ENCODE results near the gene SLC25A52. TPM values are rescaled to one million over a fixed set of nuclear protein-coding genes. Genes with fewer than 3 reads are reported as not detected.

Gene SLC25A52
- total RNA-seq, 1 donor from 2014 or later = not detected

GRCh38 chr18:31778391-31778950, 17.8 kb upstream of the SLC25A52 start:
- intact Hi-C loops (cut with DNase I) = no loop called here
- H3K4me1 ChIP-seq = no peaks in the 10 kb centered on the region
- no peak overlapping the region for H3K27ac ChIP-seq
- TF ChIP-seq POLR2AphosphoS5 (IDR thresholded peaks at IDR 0.05; ENCODE audit: insufficient read depth in 1 of 2, low read depth in 1 of 2) (no peak), POLR2A (IDR thresholded peaks at IDR 0.05) (no peak)
- TF ChIP-seq, protein P1, sequence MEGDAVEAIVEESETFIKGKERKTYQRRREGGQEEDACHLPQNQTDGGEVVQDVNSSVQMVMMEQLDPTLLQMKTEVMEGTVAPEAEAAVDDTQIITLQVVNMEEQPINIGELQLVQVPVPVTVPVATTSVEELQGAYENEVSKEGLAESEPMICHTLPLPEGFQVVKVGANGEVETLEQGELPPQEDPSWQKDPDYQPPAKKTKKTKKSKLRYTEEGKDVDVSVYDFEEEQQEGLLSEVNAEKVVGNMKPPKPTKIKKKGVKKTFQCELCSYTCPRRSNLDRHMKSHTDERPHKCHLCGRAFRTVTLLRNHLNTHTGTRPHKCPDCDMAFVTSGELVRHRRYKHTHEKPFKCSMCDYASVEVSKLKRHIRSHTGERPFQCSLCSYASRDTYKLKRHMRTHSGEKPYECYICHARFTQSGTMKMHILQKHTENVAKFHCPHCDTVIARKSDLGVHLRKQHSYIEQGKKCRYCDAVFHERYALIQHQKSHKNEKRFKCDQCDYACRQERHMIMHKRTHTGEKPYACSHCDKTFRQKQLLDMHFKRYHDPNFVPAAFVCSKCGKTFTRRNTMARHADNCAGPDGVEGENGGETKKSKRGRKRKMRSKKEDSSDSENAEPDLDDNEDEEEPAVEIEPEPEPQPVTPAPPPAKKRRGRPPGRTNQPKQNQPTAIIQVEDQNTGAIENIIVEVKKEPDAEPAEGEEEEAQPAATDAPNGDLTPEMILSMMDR (IDR thresholded peaks at IDR 0.05) = no peak
- H3K4me3 ChIP-seq = no peak overlapping the region
- no peaks in the 10 kb centered on the region for H3K36me3 ChIP-seq
- H3K9me3 ChIP-seq = no peaks in the 10 kb centered on the region
- DNase-seq (ENCODE audit: extremely low spot score in 2 of 2) = no peak
- no peaks in the 10 kb centered on the region for H3K27me3 ChIP-seq

DNA sequence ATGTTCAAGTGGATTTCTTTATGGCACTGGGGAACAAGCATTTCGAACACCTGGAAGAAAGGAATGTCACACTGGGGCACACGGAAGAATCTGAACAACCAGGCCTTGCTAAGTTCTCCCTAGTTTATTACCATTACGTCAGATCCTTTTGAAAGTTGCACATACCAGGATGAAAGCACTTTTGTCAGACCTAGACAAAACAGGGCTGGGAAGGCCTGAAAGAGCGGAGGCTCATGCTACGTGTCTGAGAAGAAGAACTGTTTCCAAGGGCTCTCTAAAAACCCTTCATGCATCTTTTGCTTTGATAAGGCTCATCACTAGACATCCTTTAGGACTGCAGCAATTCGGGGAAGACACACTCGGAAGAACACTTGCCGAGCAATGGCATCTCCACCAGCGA, 15.4 kb upstream of the SLC25A52 start:
- Histone ChIP-seq H3K4me1 (no peaks in the 10 kb centered on the region), H3K4me3 (no peak overlapping the region), H3K27ac (no peak overlapping the region), H3K36me3 (no peaks in the 10 kb centered on the region), H3K27me3 (no peaks in the 10 kb centered on the region), H3K9me3 (no peaks in the 10 kb centered on the region)
- intact Hi-C loops (cut with DNase I) = no loop called here
- TF ChIP-seq, protein P1 (IDR thresholded peaks at IDR 0.05) = no peak
- TF ChIP-seq POLR2A (IDR thresholded peaks at IDR 0.05) (no peak), POLR2AphosphoS5 (IDR thresholded peaks at IDR 0.05; ENCODE audit: insufficient read depth in 1 of 2, low read depth in 1 of 2) (no peak)
- DNase-seq (ENCODE audit: extremely low spot score in 2 of 2) = no peak

DNA sequence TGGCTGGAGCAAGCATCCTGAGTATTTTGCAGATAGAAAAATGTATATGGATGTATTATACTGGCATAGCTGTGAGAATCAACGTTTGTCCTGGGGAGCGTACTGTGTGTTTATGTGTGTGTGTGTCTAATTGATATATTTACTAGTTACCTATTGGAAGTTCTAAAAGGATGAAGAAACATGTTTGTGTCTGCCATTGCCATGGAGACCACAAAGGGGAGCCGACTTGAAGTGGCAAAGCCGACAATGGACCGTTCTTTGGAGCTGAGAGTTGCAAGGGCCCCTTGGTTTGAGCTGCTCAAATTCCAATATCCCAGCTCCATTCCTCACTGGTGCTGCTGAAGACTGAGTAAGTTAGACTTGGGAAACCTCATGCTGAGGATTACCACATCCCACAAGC, 14.3 kb upstream of the SLC25A52 start:
- Histone ChIP-seq H3K4me1 (no peaks in the 10 kb centered on the region), H3K27me3 (no peaks in the 10 kb centered on the region), H3K36me3 (no peaks in the 10 kb centered on the region), H3K27ac (no peak overlapping the region), H3K9me3 (no peaks in the 10 kb centered on the region), H3K4me3 (no peak overlapping the region)
- TF ChIP-seq POLR2AphosphoS5 (IDR thresholded peaks at IDR 0.05; ENCODE audit: insufficient read depth in 1 of 2, low read depth in 1 of 2) = no peak
- TF ChIP-seq POLR2A (IDR thresholded peaks at IDR 0.05) = no peak
- TF ChIP-seq, protein P1 (IDR thresholded peaks at IDR 0.05) = no peak
- DNase-seq (ENCODE audit: extremely low spot score in 2 of 2) = no peak
- intact Hi-C loops (cut with DNase I) = no loop called here

GRCh38 chr18:31774477-31774785, 13.8 kb upstream of the SLC25A52 start:
- H3K27me3 ChIP-seq = no peaks in the 10 kb centered on the region
- H3K27ac ChIP-seq = no peak overlapping the region
- TF ChIP-seq, protein P1 (IDR thresholded peaks at IDR 0.05) = no peak
- TF ChIP-seq POLR2A (IDR thresholded peaks at IDR 0.05) (no peak), POLR2AphosphoS5 (IDR thresholded peaks at IDR 0.05; ENCODE audit: insufficient read depth in 1 of 2, low read depth in 1 of 2) (no peak)
- no peak overlapping the region for H3K4me3 ChIP-seq
- no peaks in the 10 kb centered on the region for H3K9me3 ChIP-seq
- H3K4me1 ChIP-seq = no peaks in the 10 kb centered on the region
- H3K36me3 ChIP-seq = no peaks in the 10 kb centered on the region
- intact Hi-C loops (cut with DNase I) = no loop called here
- no peak for DNase-seq (ENCODE audit: extremely low spot score in 2 of 2)

DNA sequence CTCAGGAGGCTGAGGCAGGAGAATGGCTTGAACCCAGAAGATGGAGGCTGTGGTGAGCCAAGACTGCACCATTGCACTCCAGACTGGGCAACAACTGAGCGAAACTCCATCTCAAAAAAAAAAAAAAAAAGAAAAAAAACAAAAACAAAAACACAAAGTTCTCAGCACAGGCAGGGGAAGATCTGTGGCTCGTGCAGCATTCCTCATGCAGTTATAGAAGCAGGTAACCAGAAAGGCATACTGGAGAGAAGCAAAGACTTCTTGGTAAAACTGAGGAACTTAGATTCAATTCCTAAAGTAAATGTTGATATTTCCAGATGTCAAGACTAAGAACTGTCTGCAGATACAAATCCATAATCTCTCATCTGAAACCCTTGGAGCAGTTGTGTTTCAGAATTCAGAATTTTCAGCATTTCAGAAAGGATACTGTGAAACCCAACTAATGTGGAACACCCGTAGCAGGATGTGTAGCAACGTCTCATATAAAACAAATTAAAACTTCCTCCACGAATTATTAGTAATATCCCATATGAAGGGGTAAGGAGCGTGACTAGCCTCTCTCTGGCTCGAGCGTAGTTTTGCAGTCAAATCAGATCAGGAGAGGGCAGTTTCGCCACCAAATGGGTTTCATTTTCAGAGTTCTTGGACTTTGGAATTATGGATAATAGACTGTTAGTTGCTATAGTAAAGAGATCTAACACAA, 13.2 kb upstream of the SLC25A52 start:
- H3K36me3 ChIP-seq = no peaks in the 10 kb centered on the region
- intact Hi-C loops (cut with DNase I) = no loop called here
- no peak for DNase-seq (ENCODE audit: extremely low spot score in 2 of 2)
- H3K9me3 ChIP-seq = no peaks in the 10 kb centered on the region
- TF ChIP-seq POLR2A (IDR thresholded peaks at IDR 0.05) (no peak), POLR2AphosphoS5 (IDR thresholded peaks at IDR 0.05; ENCODE audit: insufficient read depth in 1 of 2, low read depth in 1 of 2) (no peak)
- TF ChIP-seq, protein P1 (IDR thresholded peaks at IDR 0.05) = no peak
- no peaks in the 10 kb centered on the region for H3K4me1 ChIP-seq
- no peaks in the 10 kb centered on the region for H3K27me3 ChIP-seq
- no peak overlapping the region for H3K27ac ChIP-seq
- no peak overlapping the region for H3K4me3 ChIP-seq
